GM18511 (cell line): ENCODE data around the gene CTDSP2.
"Not testable (repeated sequence)": the region's sequence is repeated elsewhere in the genome, so short reads cannot be mapped to it uniquely, and the experiment has no call there.

Experiments used
- ATAC-seq: cut with Tn5 transposase; IDR thresholded peaks from one replicate; pipeline ENCODE4 v1.9.1; 2021; ENCODE audit warnings: mild to moderate bottlenecking, moderate library complexity; ENCODE audit not compliant: unreplicated experiment

The CTDSP2 gene

GRCh38 chr12:57783861-57784260 lies 62.7 kb downstream of the CTDSP2 start:
- ATAC-seq = no peak

GRCh38 chr12:57783466-57783801 lies 63.1 kb downstream of the CTDSP2 start:
- ATAC-seq = no peak

- peak; percentile 92 for ATAC-seq
Measured at GRCh38 chr12:57782608-57783465, 63.7 kb downstream of the CTDSP2 start, which contains the start of gene TSFM. TSFM (plus strand) TSS chr12:57782787; CDS start chr12:57782802, 15 bp downstream.

- peak; percentile 23 for ATAC-seq
Measured at GRCh38 chr12:57782243-57782607, 64.3 kb downstream of the CTDSP2 start.

- no peak for ATAC-seq
Measured at GRCh38 chr12:57781801-57782200, 64.7 kb downstream of the CTDSP2 start.

- ATAC-seq = no peak
Measured at GRCh38 chr12:57781244-57781643, 65.3 kb downstream of the CTDSP2 start.

- ATAC-seq = no peak
Measured at GRCh38 chr12:57780284-57780897, 66.1 kb downstream of the CTDSP2 start.

GRCh38 chr12:57779736-57780135 lies 66.8 kb downstream of the CTDSP2 start:
- ATAC-seq = no peak

- no peak for ATAC-seq
Measured at GRCh38 chr12:57777911-57778310, 68.6 kb downstream of the CTDSP2 start.

GRCh38 chr12:57777367-57777766 lies 69.2 kb downstream of the CTDSP2 start:
- ATAC-seq = no peak

GRCh38 chr12:57776247-57776587 lies 70.3 kb downstream of the CTDSP2 start:
- ATAC-seq = no peak

GRCh38 chr12:57775563-57776246 lies 70.8 kb downstream of the CTDSP2 start:
- ATAC-seq = no peak

GRCh38 chr12:57775044-57775443 lies 71.5 kb downstream of the CTDSP2 start:
- ATAC-seq = no peak

- not testable (repeated sequence) for ATAC-seq
Measured at GRCh38 chr12:57774634-57775033, 71.9 kb downstream of the CTDSP2 start.

GRCh38 chr12:57772429-57773322 lies 73.9 kb downstream of the CTDSP2 start, which contains the start of gene EEF1AKMT3:
EEF1AKMT3 (plus strand) TSS chr12:57772614; CDS start chr12:57772725, 111 bp downstream.
- ATAC-seq = peak; percentile 31

- ATAC-seq = peak; percentile 86
Measured at GRCh38 chr12:57771873-57772428, 74.6 kb downstream of the CTDSP2 start, which contains the start of gene METTL1. METTL1 (minus strand) TSS chr12:57772105; CDS start chr12:57772083, 22 bp downstream.

- ATAC-seq = peak; percentile 80
Measured at GRCh38 chr12:57771236-57771872, 75.2 kb downstream of the CTDSP2 start.

- no peak for ATAC-seq
Measured at GRCh38 chr12:57770734-57771133, 75.8 kb downstream of the CTDSP2 start.
